HepG2 (cell line): ENCODE measurements around the gene CIBAR2.

Experiments used
- AHR ChIP-seq: IDR thresholded peaks from 2 replicates; pipeline ENCODE4 v1.6.1; 2018; ENCODE audit warnings: missing genetic modification reagents, missing compliant biosample characterization
- ARHGAP35 ChIP-seq: sonication (generic); formaldehyde crosslinking; IDR thresholded peaks from 2 replicates; pipeline ENCODE4 v1.9.0; 2022; ENCODE audit warnings: mild to moderate bottlenecking, inconsistent platforms, moderate library complexity, missing genetic modification reagents, borderline replicate concordance
- GABPA ChIP-seq, 2 experiments: IDR thresholded peaks; 2 replicates each; pipeline ENCODE4 v1.6.1; 2011 to 2016; ENCODE audit warnings: low read depth in 2 of 2, low read length in 1 of 2, missing biosample characterization in 1 of 2, missing genetic modification characterization in 1 of 2
- MAZ ChIP-seq, 2 experiments: sonication (generic) in 1 of 2; formaldehyde crosslinking in 1 of 2; IDR thresholded peaks; 2 replicates each; pipeline versions ENCODE4 v1.5.0 to v1.6.1; 2012 to 2020; ENCODE audit warnings: low read depth in 2 of 2, mild to moderate bottlenecking in 2 of 2, borderline replicate concordance in 1 of 2, improper control_type of control experiment in 1 of 2, low read length in 1 of 2, missing genetic modification reagents in 1 of 2, moderate library complexity in 1 of 2
- POLR2AphosphoS5 ChIP-seq: IDR thresholded peaks from 2 replicates; pipeline ENCODE4 v1.6.1; 2012; ENCODE audit warnings: low read depth, low read length
- SMARCE1 ChIP-seq: fragments of 450-650 bp; IDR thresholded peaks from 2 replicates; pipeline ENCODE4 v1.6.1; 2017; ENCODE audit warnings: borderline replicate concordance
- YY1 ChIP-seq: IDR thresholded peaks from 2 replicates; pipeline ENCODE4 v1.6.1; 2011; ENCODE audit warnings: low read length, low read depth, moderate library complexity, mild to moderate bottlenecking; ENCODE audit not compliant: insufficient read depth, insufficient replicate concordance
- ZNF317 ChIP-seq: sonication (generic); formaldehyde crosslinking; IDR thresholded peaks from 2 replicates; pipeline ENCODE4 v1.5.0; 2020; ENCODE audit warnings: mild to moderate bottlenecking, missing genetic modification reagents
- TF ChIP-seq, protein P1 (sequence below): sonication (generic); formaldehyde crosslinking; IDR thresholded peaks from 2 replicates; pipeline ENCODE4 v1.4.0; 2020; ENCODE audit warnings: mild to moderate bottlenecking, missing genetic modification reagents

DNA sequence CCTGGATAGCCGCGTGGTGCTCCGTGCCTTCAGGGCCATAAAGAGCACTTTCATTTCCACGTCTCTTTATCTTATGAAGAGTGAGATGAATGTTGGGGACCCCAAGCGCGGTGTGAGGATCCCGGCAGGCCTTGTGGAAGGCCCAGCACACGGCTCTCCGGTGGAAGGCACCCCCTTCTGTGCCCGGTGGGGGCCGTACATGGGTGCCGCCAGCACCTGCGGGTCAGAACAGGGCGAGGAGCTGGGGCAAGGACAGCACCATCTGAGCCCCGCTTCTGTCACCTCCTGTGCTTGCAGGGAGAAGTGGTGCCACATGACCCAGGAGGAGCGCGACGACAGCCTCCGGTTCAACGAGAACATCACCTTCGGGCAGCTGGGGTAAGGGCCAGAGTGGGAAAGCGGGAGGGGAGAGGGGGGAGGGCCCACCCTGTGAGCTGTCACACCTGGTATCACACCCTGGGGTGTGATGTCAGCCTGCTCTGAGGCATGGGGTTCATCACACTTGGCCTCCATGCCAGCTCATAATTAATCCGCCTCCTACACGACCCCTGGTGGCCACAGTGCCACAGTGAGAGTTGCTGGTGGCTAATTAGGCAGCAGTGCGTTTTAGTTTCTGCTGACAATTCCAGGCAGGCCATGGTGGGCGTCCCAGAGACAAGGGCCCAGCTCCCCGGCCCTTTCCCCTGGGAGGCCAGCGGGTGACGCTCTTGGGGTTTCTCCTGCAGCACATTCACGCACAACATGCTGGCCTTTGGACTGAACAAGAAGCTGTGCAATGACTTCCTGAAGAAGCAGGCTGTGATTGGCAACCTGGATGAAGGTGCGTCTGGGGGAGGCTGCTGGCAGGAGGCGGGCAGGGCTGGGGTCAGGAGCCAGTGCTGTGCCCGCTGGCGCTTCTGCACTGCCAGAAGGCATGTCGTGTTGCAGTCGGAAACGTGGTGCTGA, 25.7 kb downstream of the CIBAR2 start:
- no peak for TF ChIP-seq ARHGAP35
- no peak for TF ChIP-seq SMARCE1
- no peak for TF ChIP-seq POLR2AphosphoS5
- no peak for TF ChIP-seq YY1
- no peak for TF ChIP-seq GABPA (IDR thresholded peaks at IDR 0.05; ENCODE audit: low read depth, low read length)
- no peak for TF ChIP-seq GABPA (CRISPR knock-in tag; IDR thresholded peaks at IDR 0.05; ENCODE audit: low read depth)
- no peak for TF ChIP-seq AHR
- no peak for TF ChIP-seq ZNF317 (CRISPR knock-in tag)
- no peak for TF ChIP-seq MAZ (IDR thresholded peaks at IDR 0.05; ENCODE audit: borderline replicate concordance, low read depth, low read length)
- TF ChIP-seq MAZ (CRISPR knock-in tag; IDR thresholded peaks at IDR 0.05; ENCODE audit: low read depth) = no peak
- TF ChIP-seq, protein P1, sequence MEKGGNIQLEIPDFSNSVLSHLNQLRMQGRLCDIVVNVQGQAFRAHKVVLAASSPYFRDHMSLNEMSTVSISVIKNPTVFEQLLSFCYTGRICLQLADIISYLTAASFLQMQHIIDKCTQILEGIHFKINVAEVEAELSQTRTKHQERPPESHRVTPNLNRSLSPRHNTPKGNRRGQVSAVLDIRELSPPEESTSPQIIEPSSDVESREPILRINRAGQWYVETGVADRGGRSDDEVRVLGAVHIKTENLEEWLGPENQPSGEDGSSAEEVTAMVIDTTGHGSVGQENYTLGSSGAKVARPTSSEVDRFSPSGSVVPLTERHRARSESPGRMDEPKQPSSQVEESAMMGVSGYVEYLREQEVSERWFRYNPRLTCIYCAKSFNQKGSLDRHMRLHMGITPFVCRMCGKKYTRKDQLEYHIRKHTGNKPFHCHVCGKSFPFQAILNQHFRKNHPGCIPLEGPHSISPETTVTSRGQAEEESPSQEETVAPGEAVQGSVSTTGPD = no peak
